GM19455 (cell line): ENCODE data around the gene TBC1D5.
"Not testable (repeated sequence)": the region's sequence is repeated elsewhere in the genome, so short reads cannot be mapped to it uniquely, and the experiment has no call there.

Source experiments
- ATAC-seq: cut with Tn5 transposase; IDR thresholded peaks from one replicate; pipeline ENCODE4 v1.9.1; 2021; ENCODE audit not compliant: unreplicated experiment

The TBC1D5 gene

DNA sequence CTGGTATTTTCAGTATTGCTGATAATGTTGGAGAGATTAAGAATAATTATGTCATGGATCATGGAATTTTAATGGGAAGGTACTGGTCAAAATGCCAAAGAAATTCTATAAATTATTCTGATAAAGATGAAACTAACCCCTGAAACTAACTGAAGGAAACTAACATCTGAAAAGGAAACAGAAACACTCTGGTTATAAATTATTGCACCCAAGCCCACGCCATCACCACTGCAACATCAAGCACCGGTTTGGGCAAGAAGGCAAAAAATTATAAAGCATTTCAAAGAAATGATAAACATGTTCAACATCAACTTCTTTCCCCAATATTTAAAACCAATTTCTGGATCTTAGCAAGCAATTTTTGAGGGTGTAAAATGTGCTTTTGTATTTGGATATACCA is 372.5 kb downstream of the TBC1D5 start:
- no peak for ATAC-seq

GRCh38 chr3:17367171-17367570 is 375.3 kb downstream of the TBC1D5 start:
- ATAC-seq, result no peak

DNA sequence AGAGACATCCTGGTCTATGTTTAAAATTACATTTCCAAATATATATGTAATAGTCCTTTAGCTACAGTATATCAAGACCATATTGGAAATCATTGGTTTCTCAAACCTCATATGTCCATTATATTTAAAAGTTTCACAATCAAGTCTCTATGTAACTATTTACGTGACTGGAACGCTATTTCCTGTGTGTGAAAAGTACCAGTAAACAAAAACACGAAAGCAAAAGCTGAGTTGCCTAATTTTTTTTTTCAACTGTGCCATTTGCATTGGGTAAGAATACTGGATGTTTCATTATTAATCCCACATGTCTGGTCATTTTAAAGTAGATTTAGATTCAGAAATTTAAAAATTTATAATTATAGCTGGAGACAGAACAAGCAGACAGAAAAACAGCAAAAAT is 381.4 kb downstream of the TBC1D5 start:
- ATAC-seq, result no peak

GRCh38 chr3:17359911-17360310 is 382.5 kb downstream of the TBC1D5 start:
- no peak for ATAC-seq

GRCh38 chr3:17357035-17357710 is 385.3 kb downstream of the TBC1D5 start:
- no peak for ATAC-seq

DNA sequence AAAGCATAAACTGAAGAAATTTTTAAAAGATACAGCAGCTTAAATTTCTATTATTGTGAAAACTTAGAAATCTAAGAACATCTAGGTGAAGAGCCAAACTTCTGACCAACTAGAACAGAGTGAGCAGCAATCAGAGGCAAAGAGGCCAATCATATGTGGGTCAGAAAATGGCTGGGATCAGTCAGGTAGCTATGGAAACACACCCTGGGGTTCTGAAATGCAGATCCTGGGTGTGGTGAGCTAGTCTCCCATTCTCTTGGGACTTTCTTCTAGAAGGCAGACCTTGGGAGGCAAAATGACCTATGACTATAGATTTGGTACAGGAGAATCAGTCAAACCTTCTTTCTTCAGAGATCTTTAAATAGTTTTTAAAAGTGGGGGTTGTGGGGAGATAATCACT is 385.8 kb downstream of the TBC1D5 start:
- ATAC-seq, result no peak

DNA sequence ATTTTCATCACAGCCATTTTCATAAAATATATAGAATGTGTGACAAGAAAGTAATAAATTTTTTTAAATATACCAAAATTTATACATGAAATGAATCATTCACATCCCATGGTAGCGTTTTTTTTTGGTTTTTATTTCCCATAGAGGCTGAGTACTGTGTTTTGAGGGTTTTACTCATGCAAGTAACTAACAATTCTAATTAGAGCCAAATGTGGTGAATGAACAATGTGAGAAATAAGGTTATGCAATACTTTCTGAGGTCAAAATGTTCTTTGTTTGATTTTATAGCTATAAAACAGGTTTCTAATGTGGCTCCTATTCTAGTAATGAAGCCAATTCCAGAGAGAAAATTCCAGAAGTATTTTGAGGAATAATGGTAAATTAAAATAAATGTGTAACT is 386.8 kb downstream of the TBC1D5 start:
- no peak for ATAC-seq

- no peak for ATAC-seq
Observed at GRCh38 chr3:17354341-17354740, 388.1 kb downstream of the TBC1D5 start.

GRCh38 chr3:17352620-17353019 is 389.8 kb downstream of the TBC1D5 start:
- ATAC-seq, result no peak

DNA sequence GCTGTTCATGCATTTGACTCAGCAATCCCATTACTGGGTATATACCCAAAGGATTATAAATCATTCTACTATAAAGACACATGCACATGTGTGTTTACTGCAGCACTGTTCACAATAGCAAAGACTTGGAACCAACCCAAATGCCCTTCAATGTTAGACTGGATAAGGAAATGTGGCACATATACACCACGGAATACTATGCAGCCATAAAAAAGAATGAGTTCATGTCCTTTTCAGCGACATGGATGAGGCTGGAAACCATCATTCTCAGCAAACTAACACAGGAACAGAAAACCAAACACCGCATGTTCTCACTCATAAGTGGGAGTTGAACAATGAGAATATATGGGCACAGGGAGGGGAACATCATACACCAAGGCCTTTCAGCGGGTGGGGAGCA is 391.2 kb downstream of the TBC1D5 start:
- not testable (repeated sequence) for ATAC-seq

GRCh38 chr3:17349093-17349492 is 393.3 kb downstream of the TBC1D5 start:
- no peak for ATAC-seq

DNA sequence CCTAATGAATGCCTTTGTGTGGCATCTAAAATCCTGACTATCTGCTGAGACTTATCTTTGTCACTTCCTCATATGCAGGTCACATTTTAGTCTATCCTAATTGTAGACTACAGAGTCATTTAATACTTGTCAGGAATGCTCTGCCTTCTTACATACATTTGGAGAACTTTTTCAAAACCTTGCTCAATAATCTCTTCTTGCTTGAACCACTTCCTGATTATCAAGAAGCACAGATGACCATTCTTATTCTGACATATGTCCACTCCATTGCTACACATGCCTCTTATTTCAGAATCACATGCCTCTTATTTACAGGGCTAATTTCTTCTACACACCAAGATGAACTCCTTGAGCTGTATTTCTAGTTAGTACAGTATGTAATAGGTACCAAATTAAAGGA is 400.3 kb downstream of the TBC1D5 start:
- no peak for ATAC-seq

DNA sequence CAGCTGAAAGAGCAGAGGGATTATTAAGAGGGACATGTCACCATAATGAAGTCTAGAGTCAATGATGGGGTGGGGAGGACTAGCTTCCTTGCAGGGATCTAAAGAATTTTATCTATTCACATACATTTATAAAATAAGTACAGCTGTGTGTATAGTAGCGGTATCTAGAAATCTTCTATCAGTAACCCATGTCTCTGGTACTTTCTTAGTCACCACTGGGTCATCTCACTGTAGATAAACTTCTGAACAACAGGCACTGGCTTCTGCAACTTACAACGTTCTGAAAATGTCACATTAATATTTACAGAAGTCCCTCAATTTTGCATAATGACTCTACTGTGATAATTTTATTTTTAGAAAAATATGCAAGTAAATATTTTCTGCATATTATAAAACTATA is 401.7 kb downstream of the TBC1D5 start:
- no peak for ATAC-seq

DNA sequence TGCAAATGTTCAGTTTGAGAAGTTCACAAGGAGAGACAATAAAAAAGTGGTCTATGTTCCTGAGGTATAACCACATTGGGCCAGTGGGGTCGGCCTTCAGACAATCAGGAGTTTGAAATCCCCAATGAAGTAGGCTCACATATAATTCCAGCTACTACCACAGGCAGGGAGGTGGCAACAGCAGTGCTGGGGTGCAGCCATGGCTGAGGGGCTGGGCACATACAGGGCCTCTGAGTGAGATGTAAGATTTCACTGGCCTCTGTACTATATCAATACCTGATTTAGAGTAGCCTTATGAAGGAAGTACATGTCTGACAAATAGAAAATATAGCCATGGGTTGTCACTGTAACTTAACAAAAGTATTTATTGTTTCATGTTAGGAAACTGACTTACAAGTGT is 402.2 kb downstream of the TBC1D5 start:
- ATAC-seq, result no peak

- ATAC-seq, result no peak
Observed at GRCh38 chr3:17339132-17339575, 403.3 kb downstream of the TBC1D5 start.

- no peak for ATAC-seq
Observed at GRCh38 chr3:17336291-17336690, 406.1 kb downstream of the TBC1D5 start.

DNA sequence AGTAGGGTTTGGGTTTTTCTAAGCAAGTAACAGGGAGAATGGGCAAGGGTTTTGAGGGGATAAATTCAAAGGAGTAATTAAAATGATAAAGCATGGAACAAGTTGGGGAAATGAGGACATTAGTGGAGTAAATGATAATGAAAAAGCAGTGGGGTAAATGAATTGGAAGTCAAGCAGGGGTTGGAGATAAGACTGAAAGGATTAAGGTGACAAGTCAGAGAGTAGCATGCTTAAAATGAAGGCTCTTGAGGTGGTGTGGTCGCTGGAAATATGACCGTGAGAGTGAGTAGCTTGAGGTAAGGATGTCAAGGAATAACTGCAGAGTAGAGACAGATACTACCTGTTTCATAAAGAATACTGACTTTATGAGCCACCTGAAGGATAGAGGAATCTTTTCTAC is 408.5 kb downstream of the TBC1D5 start:
- no peak for ATAC-seq

DNA sequence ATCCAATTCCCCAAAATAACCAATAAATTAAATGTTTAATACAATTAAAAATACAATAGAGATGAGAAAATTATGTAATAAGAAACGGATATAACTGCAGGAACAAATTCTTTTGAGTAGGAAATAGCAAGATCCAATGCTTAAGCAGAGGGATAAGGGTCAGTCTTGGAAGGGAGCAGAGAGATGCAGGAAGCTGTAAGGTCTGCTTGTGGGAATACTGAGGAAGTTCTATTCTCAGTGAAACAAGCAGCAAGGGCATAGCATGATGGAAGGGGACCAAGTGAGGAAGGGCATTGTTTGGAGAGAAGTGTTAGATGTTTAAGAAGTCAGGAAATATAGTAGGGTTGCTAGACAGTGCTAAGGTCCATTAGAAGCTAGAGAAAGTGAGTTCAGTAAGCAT is 409.0 kb downstream of the TBC1D5 start:
- no peak for ATAC-seq

GRCh38 chr3:17330660-17331059 is 411.8 kb downstream of the TBC1D5 start:
- no peak for ATAC-seq

DNA sequence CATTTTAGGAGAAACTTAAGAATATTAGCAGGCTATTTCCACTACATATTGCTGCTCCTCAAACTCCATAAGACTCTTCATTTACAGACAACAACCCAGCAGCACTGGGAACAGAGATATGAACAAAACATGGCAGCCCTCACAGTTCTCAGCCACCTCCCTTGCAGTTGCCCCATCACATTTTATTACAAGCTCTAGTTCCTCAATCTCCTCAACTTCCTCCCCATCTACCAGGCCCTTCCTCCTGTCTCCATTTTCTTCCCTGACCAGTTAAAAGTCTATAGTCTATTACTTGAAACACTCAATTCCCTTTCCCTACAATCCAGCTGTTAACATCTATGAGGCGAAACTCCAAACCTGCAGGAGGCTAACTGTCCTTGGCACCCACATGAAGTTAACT is 412.5 kb downstream of the TBC1D5 start:
- no peak for ATAC-seq

DNA sequence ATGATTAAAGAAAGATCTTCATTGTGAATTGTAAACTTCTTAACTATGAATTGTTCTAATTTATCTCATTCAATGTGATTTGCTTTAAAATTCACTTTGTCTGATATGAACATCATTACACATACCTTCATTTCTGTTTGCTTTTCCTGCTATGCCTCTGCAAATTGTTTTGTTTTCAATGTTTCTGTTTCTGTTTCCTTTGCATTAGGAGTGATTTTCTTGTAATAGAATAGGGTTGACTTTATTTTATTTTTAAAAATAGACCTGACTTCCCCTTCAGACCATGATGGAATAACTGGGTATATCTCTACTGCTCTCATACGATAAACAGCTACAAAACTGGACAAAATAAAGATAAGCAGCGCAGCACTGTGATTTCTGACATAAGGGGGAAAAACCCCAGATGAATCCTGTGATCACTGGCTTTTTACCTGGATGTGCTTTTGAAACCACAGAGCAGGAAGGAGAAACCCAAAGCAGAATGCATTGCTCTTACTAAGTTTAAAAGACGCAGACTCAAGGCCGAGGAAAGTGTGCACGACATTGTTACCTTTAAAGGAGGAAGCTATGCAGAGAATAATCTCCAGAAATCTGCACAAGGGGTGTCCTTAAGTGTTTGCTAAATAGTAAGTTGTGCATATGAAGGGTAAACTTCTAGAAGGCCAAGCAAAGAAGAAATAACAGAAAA is 420.2 kb downstream of the TBC1D5 start:
- ATAC-seq, result no peak

DNA sequence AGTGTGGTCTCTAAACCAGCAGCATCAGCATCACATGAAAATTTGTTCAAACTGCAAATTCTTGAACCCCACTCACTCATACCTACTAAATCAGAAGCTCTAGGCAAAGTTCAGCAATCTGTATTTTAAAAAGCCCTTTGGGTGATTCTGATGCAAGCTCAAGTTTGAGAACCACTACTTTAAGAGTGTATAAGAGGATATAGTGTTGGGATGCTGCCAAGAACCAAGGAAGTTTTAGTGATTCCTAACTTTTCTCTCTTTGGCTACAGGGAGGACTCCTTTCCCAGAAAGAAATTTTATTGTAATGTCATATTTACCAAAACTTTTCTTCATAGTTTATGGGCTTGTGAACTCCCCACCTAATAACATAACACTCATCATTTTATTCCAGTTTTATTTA is 422.2 kb downstream of the TBC1D5 start:
- no peak for ATAC-seq

- no peak for ATAC-seq
Observed at GRCh38 chr3:17315897-17316296, 426.5 kb downstream of the TBC1D5 start.
